C4-2B (cell line): Measurements from ENCODE around the gene RPGRIP1L.

ENCODE experiments used
- CTCF ChIP-seq: fragments of 450-650 bp; conservative IDR thresholded peaks from 2 replicates; pipeline ENCODE4 v1.5.1; 2017; ENCODE audit warnings: mild to moderate bottlenecking
- ZFX ChIP-seq: fragments of 450-650 bp; IDR thresholded peaks from 2 replicates; pipeline ENCODE4 v1.6.1; 2017

GRCh38 chr16:53608094-53608493, 95.6 kb downstream of the RPGRIP1L start:
- no peak for TF ChIP-seq CTCF
- no peak for TF ChIP-seq ZFX
